Measurements from ENCODE around the gene KCNQ4.

The KCNQ4 gene

DNA sequence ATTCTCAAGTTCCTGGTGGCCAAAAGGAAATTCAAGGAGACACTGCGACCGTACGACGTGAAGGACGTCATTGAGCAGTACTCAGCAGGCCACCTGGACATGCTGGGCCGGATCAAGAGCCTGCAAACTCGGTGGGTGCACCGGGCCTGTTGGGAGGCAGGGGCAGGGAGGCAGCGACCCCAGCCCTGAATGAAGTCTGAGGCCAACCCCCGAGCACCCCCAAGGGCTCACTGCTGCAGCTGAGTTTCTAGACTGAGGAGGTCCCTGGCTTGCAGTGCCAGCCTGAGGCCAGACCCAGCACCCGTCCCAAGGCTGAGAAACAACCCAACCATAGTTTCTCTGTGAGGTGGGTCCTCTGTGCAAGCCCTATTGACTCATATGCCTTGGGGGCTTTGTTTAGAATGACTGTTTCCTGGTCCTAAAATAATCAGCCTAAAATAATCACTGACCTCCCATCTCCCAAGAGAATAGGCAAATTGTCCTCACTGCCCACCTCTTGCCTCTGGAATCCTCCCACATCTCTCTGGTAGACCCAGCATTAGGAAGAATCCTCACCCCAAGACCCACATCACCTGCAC, 51.5 kb downstream of the KCNQ4 start:
- FAIRE-seq (no peak), DNase-seq (ENCODE audit: extremely low spot score, insufficient read length, low read depth) (no peak)

DNA sequence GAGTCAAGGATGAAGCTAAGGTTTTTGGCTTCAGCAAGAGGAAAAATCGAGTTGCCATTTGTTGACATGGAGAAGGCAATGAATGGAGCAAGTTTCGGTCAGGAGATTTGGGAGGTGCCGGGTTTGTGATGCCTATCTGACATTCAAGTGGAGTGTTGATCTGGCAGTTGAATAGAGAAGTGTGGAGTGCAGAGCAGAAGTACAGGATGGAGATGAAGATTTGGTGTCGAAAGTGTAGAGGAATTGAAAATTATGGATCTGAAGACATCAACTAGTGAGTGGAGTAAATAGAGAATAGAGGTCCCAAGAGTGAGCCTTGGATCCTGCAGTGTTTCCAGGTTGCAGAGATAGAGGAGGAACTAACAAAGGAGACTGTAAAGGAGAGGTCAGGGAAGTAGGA, 52.7 kb downstream of the KCNQ4 start:
- no peak for FAIRE-seq
- DNase-seq (ENCODE audit: extremely low spot score, insufficient read length, low read depth): no peak

DNA sequence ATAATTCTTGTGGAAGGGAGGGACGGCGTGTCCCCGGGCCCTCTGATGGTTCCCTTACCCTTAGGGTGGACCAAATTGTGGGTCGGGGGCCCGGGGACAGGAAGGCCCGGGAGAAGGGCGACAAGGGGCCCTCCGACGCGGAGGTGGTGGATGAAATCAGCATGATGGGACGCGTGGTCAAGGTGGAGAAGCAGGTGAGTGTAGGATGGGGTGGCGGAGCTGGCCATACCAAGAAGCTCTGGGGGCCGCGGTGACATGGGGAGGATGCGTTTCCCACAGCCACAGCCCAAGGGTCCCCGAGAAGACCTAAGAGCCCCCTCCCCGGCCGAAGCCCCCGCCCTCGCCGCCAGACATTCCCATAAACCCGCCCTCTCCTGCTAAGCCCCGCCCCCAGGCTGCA, 54.0 kb downstream of the KCNQ4 start:
- DNase-seq (ENCODE audit: extremely low spot score, insufficient read length, low read depth) (no peak), FAIRE-seq (no peak)

DNA sequence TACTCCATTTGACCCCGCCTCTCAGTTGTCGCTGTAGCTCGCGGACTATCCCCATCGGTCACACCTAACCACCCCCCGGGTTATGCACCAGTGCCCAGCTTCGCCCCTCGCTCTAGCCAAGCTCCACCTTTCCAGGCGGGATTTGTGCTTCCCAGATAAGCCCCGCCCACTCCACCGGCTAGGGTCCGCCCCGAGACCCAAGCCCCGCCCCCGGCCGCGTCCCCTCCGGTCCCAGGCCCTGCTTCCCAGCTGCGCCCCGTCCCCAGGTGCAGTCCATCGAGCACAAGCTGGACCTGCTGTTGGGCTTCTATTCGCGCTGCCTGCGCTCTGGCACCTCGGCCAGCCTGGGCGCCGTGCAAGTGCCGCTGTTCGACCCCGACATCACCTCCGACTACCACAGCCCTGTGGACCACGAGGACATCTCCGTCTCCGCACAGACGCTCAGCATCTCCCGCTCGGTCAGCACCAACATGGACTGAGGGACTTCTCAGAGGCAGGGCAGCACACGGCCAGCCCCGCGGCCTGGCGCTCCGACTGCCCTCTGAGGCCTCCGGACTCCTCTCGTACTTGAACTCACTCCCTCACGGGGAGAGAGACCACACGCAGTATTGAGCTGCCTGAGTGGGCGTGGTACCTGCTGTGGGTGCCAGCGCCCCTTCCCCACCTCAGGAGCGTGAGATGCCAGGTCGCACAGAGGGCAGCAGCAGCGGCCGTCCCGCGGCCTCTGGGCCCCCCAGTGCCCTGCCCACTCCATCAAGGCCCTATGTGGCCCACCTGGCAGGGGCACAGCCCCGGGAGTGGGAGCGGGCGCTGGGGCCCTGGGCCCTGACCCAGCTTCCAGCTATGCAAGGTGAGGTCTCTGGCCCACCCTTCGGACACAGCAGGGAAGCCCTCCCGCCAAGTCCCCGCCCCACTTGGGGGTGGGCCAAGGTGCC, 54.7 kb downstream of the KCNQ4 start:
- DNase-seq (ENCODE audit: extremely low spot score, insufficient read length, low read depth) (no peak), FAIRE-seq (no peak)

DNA sequence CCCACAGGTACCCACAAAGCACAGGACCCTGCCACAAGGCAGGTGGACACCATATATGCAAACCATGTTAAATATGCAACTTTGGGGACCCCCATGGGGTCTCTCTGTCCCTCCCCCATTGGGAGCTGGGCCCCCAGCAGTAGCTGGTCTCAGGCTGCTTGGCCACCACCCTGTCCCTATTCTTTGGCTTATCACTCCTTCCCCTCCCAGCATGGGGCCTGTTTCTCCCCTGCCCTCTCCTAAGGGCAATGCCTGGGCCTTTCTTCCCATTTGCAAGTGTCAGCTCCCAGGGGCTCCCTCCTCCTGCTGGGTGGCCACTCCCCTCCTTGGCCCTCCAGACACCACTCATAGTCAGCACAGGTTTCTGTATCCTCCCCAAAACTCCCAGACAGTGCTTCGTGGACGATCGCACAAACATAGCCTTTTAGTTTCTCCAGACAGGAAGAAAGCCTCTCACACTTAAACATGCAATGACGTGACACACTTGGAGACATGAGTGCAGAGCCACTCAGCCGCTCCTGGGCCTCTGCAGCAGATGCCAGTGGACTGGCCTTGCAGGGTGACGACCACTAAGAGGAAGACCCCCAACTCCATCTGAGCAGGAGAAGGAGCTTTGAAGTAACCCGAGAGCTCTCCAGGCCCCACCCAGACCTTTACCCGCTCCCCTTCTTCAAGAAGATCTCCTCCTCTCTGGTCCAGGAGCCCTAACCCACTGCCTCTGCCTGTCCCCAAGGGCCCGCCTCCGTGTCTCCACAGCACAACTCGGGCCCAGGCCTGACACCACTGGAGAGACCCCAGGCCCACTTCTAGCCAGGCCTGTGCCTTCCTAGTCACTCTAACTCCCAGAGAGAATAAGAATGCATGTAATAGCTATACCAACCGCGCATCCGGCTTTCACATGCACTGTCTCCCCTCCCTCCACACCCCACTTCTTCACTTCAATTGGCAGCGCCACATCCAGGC, 55.7 kb downstream of the KCNQ4 start:
- no peak for DNase-seq (ENCODE audit: extremely low spot score, insufficient read length, low read depth)
- FAIRE-seq: no peak

DNA sequence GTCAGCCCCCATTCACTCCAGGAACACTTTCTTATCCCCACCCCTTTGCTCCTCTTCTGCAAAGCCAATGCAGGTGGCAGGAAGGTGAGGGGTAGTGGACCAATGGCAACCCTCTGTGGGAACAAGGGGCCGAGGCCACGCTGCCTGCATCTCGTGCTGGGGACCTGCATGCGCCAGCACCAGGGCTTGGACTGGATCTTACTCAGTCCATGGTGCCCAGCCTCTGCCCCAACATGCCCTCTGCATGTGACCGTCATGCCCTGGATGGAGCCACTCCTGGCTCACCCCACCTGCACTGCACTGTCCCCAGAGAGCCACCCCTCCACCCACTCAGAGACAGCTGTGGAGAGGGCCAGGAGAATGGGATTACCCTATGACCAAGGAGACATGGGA, 56.4 kb downstream of the KCNQ4 start:
- FAIRE-seq: no peak
- DNase-seq (ENCODE audit: extremely low spot score, insufficient read length, low read depth): no peak

DNA sequence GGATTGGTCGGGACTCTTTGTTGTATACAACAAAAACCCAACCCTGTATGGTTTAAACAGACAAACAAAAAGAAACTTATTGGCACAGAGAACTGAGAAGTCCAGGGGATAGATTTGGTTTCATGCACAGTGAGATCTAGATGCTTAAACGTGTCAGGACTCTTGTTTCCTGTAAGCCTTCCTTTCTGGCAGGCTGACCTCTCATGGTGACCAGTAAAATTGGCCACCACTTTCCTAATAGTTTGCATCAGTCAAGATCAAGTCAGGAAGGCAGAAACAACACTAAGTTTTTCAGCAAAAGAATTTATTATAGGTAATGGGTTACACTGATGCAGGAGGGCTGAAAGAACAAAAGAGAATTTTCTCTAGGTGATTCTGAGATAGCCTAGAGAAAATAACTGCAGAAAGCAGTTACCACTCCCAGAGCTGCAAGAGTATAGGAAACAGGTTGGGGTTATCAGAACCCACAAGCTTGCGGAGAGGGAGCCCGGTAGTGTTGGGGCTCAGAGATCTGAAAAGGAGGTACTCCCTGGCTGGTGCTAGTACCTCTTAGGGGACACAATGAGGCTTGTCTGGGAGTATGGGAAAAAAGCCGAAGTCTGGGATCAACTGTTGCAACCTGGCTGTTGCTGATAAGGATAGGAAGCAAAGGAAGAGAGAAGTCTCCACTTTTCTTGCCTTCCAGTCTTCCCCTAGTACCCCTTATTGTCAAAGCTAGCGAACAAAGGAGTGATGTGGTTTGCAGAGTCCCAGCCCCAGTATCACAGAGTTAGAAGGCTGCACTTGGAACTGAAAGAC, 57.1 kb downstream of the KCNQ4 start:
- FAIRE-seq (peak; percentile 67), DNase-seq (ENCODE audit: extremely low spot score, insufficient read length, low read depth) (no peak)

DNA sequence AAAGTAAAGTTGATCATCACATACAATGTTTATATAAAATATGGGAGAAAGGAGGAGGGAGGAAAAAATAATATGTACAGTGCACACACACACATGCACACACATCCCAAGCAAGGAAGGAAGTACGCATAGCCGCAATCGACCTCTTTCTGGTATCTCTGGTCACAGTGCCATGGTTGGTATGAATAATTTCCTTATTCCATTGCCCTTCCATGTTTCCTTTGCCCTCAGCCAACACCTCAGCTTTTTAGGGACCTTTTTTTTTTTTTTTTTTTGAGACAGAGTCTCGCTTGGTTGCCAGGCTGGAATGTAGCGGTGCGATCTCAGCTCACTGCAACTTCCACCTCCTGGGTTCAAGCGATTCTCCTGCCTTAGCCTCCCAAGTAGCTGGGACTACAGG, 58.0 kb downstream of the KCNQ4 start:
- no peak for DNase-seq (ENCODE audit: extremely low spot score, insufficient read length, low read depth)
- no peak for FAIRE-seq

DNA sequence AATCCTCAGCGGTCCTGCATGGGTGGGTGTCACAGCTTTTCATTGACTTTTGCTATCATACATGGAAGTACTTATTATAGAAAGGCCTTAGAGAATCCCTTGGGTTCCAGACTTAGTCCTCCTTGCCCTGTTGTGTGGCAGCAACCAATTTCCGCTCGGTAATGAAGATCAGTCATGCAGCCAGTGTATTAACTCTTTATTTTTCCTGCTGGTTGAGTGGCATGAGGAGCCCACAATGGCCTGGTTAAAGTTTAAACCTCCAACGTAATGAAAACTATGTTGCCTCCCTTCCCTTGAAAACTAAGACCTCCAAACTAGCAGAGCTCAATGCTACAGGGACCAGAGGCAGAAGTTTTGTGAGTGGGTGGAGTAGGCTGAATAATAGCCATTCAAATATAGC, 58.6 kb downstream of the KCNQ4 start:
- FAIRE-seq (no peak), DNase-seq (ENCODE audit: extremely low spot score, insufficient read length, low read depth) (no peak)

DNA sequence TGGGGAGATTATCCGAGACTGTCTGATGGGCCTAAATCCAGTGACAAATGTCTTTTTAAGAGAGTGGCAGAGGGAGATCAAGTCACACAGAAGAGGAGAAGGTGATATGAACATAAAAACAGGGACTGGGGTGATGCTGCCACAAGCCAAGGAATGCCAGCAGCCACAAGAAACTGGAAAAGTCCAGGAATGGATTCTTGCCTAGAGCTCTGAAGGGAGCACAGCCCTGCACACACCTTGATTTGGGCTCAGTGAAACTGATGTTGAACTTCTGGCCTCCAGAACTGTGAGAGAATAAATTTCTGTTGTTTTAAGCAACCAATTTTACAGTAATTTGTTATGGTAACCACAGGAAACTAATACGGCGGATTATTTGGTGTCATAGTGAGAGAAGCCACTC, 59.1 kb downstream of the KCNQ4 start:
- DNase-seq (ENCODE audit: extremely low spot score, insufficient read length, low read depth) (no peak), FAIRE-seq (no peak)

DNA sequence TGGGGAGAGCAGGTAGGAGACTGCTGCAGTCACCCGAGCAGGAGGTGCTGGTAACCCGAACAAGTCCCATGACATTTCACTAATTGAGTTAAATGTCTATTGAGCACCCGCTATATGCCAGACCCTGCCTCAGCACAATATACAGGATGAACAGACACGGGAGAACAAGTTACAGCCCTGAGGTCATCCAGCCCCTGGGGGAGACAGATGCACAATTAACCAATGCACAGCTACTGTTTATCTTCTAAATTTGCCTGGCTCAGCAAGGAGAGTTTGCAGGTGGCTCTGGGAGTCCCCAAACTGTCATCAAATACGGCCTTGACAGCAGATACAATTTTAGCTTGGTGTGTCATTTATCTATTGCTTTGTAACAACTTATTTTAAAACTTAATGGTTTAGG, 60.5 kb downstream of the KCNQ4 start:
- DNase-seq (ENCODE audit: extremely low spot score, insufficient read length, low read depth) (no peak), FAIRE-seq (no peak)

DNA sequence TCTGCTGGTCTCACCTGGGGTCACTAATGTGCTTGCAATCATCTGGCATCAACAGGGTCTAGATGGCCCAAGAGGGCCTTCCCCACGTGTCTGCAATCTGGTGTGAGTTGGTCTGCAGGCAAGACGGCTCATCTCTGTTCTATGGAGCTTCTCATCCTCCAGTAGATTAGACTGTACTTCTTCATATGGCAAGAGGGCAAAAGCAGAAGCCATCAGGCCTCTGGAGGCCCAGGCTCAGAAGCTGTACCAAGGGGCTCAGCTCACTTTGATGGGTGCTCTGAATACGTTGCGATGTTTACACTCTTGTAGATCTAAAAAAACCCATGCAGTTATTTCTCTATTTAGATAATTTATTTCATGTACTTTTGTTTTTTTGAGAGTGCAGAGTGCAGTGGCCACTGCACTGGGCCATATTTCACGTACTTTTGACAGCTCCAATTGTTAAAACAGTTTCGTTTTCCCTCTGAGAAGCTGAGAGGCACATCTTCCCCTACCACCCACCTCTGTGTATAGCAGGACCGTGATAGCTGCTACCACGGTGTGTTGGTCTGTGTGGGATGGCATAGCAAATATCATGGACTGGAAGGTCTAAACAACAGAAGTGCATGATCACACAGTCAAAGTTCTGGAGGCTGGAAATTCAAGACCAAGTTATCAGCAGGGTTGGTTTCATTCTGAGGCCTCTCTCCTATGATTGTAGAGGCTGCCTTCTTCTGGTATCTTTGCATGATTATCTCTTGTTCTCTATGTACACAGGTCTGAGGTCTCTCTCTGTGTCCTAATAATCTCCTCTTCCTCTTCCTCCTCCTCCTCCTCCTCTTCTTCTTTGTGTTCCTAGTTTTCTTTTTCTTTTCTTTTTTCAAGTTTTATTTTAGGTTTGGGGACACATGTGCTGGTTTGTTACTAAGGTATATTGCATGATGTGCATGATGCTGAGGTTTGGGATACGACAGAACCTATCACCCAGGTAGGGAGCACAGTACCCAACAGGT, 61.6 kb downstream of the KCNQ4 start:
- FAIRE-seq (no peak), DNase-seq (ENCODE audit: extremely low spot score, insufficient read length, low read depth) (no peak)

DNA sequence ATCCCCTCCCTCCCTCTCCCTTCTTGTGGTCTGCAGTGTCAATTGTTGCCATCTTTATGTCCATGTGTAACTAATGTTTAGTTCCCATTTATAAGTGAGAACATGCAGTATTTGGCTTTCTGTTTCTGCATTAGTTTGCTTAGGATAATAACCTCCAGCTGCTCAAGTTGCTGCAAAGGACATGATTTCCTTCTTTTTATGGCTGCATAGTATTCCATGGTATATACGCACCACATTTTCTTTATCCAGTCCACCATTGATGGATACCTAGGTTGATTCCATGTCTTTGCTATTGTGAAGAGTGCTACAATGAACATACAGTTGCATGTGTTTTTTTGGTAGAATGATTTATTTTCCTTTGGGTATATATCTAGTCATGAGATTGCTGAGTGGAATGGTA, 62.3 kb downstream of the KCNQ4 start:
- FAIRE-seq: no peak

DNA sequence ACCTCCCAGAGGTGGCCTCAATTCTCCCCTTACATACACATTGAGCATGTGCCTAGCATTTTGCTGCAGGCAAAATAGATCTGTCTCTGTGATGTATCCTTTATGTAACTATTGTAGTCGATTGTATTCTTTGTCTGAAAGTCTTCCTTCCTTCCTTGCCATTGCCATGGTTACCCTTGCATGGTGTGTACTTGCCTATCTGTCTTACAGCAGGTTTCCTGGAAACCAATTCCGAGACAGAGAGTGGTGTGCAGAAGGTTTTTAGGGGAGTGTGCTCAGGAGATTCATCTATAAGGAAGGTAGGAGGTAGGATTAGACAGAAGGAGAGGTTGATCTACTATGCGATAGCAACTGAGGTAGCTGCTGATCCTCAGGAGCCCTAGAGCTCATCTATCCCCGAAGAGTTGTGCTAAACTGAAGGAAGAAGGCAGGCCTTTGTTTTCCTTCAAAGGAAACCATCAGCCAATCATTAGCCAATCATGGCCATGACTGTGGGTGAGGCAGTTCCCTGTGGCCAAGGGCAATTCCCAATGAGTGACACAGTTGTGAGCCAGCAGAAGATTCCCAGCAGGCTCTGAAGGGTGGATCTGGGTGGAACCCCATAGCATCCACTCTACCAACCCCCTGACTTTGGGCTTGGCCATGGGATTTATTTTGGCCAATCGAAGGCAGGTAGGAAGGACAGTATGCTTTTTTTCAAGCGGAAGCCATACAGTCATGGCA, 63.6 kb downstream of the KCNQ4 start:
- DNase-seq (ENCODE audit: extremely low spot score, insufficient read length, low read depth): no peak
- no peak for FAIRE-seq

More for the DNA sequence above, 62.3 kb downstream of the KCNQ4 start:
- DNase-seq (ENCODE audit: extremely low spot score, insufficient read length, low read depth): no peak

DNA sequence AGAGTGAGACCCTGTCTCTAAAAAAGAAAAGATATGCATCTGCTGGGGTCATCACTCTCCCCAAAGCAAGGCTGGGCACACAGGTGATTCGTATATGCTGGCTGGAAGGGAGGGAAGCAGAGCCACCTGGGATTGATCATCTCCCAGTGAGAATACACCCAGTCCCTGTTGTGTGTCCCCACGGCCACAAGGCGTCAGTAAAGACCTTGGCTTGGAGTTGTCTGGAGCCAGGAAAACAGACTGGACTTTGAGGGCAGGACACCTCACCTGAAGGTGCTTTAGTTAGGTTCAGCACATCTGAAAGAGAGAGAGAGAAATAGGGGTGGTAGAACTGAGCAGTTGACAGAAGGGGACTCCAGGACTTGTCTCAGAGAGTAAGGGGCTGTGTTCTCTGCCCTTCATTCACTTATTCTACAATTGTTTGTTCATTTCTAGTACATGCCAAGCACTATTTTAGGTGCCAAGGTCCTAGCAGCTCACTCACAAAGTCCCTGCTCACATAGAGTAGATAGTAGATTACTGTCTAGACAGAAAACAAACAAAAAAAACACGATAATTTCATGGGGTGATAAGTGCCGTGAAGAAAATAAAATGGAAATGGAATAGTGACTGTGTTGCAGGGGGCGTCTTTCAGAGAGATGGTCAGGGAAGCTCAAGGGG, 65.1 kb downstream of the KCNQ4 start:
- no peak for DNase-seq (ENCODE audit: extremely low spot score, insufficient read length, low read depth)
- FAIRE-seq: no peak

DNA sequence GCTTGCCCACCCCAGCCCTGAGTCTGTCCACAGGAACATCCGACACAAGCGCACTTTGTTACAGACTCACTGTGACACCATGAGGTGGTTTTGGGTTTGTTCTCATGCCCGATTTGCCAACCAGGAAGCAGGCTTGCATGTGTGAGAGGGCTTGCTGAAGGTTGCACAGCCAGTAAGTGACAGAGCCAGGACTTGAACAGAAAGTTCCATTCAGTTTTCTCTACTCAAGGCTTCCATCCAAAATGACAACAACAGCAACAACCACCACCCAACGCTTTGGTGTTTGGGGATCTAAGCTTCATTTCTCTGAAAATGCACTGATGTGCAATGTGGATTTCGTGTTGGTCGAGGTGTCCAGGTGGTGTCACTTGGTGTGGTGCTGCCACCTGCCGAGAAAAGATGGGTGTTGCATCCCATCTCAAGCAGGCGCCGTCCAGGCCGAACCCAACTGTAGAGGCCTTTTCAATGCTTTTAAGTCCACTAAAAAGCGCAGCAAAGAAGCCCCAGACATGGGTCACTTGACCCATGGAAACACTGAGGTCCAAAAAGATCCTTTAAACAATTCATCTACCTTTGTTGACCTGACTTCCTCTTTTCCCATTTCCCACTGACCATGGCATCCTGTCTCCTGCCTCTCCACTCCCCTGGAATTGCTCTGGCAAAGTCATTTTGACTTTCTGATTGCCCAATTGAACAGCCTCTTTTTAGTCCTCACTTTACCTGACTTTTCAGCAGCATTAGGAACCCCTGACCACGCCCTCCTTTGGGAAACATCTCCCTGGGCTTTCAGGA, 66.4 kb downstream of the KCNQ4 start:
- FAIRE-seq (peak; percentile 84), DNase-seq (ENCODE audit: extremely low spot score, insufficient read length, low read depth) (peak; percentile 60)

DNA sequence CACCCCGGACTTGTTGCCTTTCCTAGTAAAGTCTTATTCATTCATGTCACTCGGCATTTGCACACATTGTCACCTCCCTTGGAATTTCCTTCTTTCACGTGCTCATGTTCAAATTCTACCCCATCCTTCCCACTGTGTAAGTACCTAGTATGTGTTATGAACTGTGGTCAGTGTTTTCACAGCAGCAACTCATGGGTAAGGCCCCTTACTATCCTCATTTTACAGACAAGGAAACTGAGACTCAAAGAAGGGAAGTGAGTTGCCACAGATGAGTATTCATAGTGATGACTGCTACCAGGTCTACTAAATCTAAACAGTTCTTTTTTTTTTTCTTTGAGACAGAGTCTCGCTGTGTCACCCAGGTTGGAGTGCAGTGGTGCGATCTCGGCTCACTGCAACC, 68.1 kb downstream of the KCNQ4 start:
- no peak for FAIRE-seq
- DNase-seq (ENCODE audit: extremely low spot score, insufficient read length, low read depth): no peak

Data from GM18507 (cell line).